ENCODE data around the gene RHO. TPM values are rescaled to one million over a fixed set of nuclear protein-coding genes. Genes with fewer than 3 reads are reported as not detected.

The RHO gene
- total RNA-seq, 2 donors from 2014 or later, result 0.23 TPM; not detected in 1

DNA sequence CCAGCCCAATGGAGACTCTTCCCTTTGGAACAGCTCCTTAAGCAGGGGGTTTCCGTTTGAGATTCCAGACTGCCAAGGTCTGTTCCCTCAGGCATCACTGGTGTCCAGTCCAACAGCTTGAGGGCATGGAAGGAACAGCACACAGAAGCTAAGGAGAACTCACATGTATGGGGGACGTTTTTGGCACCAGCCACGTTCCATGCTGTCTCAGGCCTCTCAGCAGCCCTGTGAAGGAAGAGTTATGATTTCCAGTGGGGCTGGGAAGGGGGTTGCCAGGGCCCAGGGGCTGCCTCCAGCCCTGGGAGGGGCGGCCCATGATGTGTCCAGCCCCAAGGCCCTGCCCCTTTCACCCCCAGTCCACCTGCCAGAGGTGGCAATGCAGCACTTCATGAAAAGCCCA, 7.5 kb upstream of the RHO start:
- intact Hi-C loops (cut with DNase I), result no loop called here
- 85% methylated on average over 4 of the region's 4 CpGs for WGBS
- no peak overlapping the region for H3K4me3 ChIP-seq

GRCh38 chr3:129521611-129522010, 6.8 kb upstream of the RHO start:
- TF ChIP-seq POLR2A (IDR thresholded peaks at IDR 0.05) (no peak), CTCF (IDR thresholded peaks at IDR 0.05) (no peak), POLR2AphosphoS5 (IDR thresholded peaks at IDR 0.05) (no peak)
- H3K36me3 ChIP-seq, result no peaks in the 10 kb centered on the region
- 73% methylated on average over 8 of the region's 8 CpGs for WGBS
- no peak overlapping the region for H3K27ac ChIP-seq
- no peak overlapping the region for H3K4me3 ChIP-seq
- H3K9me3 ChIP-seq, result no peaks in the 10 kb centered on the region
- H3K4me1 ChIP-seq (replicated peaks), result no peaks in the 10 kb centered on the region
- DNase-seq (ENCODE audit: low spot score), result no peak
- intact Hi-C loops (cut with DNase I), result no loop called here
- H3K27me3 ChIP-seq (replicated peaks; ENCODE audit: insufficient read depth), result no peaks in the 10 kb centered on the region

More for the DNA sequence above, 7.5 kb upstream of the RHO start:
- TF ChIP-seq POLR2A (IDR thresholded peaks at IDR 0.05) (no peak), CTCF (IDR thresholded peaks at IDR 0.05) (no peak), POLR2AphosphoS5 (IDR thresholded peaks at IDR 0.05) (no peak)
- Histone ChIP-seq H3K36me3 (no peaks in the 10 kb centered on the region), H3K4me1 (replicated peaks) (no peaks in the 10 kb centered on the region), H3K9me3 (no peaks in the 10 kb centered on the region), H3K27me3 (replicated peaks; ENCODE audit: insufficient read depth) (no peaks in the 10 kb centered on the region), H3K27ac (no peak overlapping the region)
- no peak for DNase-seq (ENCODE audit: low spot score)

- no peaks in the 10 kb centered on the region for H3K4me1 ChIP-seq (replicated peaks)
- 78% methylated on average over 5 of the region's 5 CpGs for WGBS
- H3K4me3 ChIP-seq, result no peak overlapping the region
- no peak for DNase-seq (ENCODE audit: low spot score)
- no peaks in the 10 kb centered on the region for H3K9me3 ChIP-seq
- intact Hi-C loops (cut with DNase I), result no loop called here
- no peak overlapping the region for H3K27ac ChIP-seq
- no peaks in the 10 kb centered on the region for H3K27me3 ChIP-seq (replicated peaks; ENCODE audit: insufficient read depth)
- H3K36me3 ChIP-seq, result no peaks in the 10 kb centered on the region
- TF ChIP-seq POLR2A (IDR thresholded peaks at IDR 0.05) (no peak), CTCF (IDR thresholded peaks at IDR 0.05) (no peak), POLR2AphosphoS5 (IDR thresholded peaks at IDR 0.05) (no peak)
These were observed 5.5 kb upstream of the RHO start for GRCh38 chr3:129522953-129523352.

DNA sequence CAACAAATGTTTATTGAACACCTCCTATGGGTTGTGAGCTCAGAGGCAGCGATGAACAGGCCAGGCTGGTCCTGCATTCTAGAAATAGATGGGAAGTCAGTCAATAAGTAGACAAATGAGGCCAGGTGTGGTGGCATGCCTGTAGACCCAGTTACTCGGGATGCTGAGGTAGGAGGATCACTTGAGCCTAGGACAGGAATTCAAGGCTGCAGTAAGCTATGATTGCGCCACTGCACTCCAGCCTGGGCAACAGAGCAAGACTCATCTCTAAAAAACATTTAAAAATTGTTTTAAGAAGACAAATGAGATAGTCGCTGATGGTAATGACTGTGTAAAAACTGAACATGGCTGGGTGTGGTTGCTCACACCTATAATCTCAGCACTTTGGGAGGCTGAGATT, 4.4 kb upstream of the RHO start:
- WGBS, result 88% methylated on average over 4 of the region's 4 CpGs
- no peaks in the 10 kb centered on the region for H3K36me3 ChIP-seq
- no peak overlapping the region for H3K4me3 ChIP-seq
- H3K9me3 ChIP-seq, result no peaks in the 10 kb centered on the region
- DNase-seq (ENCODE audit: low spot score), result no peak
- TF ChIP-seq POLR2AphosphoS5 (IDR thresholded peaks at IDR 0.05), result no peak
- TF ChIP-seq POLR2A (IDR thresholded peaks at IDR 0.05), result no peak
- no peak for TF ChIP-seq CTCF (IDR thresholded peaks at IDR 0.05)
- H3K4me1 ChIP-seq (replicated peaks), result no peaks in the 10 kb centered on the region
- no peaks in the 10 kb centered on the region for H3K27me3 ChIP-seq (replicated peaks; ENCODE audit: insufficient read depth)
- intact Hi-C loops (cut with DNase I), result no loop called here
- no peak overlapping the region for H3K27ac ChIP-seq

DNA sequence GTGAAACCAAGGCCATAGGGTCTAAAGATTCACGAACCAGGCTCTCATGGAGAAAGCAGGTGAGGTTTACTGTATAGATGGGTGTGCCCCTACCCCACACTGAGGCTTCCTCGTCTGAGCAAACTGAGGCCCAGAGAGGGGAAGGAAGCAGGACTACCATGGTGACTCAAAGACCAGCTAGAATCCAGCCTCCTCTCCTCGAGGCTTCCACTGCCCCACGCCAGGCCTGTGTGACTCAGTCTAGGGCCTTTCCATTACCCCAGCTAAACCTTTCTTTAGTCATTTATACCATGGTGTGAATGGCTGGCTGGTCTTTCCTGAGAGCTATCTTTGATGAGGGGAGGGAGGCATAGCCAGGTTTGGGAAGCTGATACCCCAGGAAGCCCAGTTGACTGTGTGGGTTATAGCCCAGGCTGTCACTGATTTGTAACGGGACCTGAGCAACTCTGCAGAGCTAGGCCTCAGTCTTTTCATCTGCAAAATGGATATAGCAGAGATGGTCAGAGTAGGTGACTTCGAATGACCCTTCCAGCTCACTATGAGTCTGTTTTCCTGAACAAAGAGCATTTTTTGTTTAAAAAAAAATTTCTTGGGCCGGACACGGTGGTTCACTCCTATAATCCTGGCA, 3.0 kb upstream of the RHO start:
- no peak for DNase-seq (ENCODE audit: low spot score)
- intact Hi-C loops (cut with DNase I), result no loop called here
- H3K4me1 ChIP-seq (replicated peaks), result no peaks in the 10 kb centered on the region
- TF ChIP-seq POLR2A (IDR thresholded peaks at IDR 0.05) (no peak), POLR2AphosphoS5 (IDR thresholded peaks at IDR 0.05) (no peak), CTCF (IDR thresholded peaks at IDR 0.05) (no peak)
- no peaks in the 10 kb centered on the region for H3K36me3 ChIP-seq
- no peak overlapping the region for H3K27ac ChIP-seq
- no peaks in the 10 kb centered on the region for H3K27me3 ChIP-seq (replicated peaks; ENCODE audit: insufficient read depth)
- H3K9me3 ChIP-seq, result no peaks in the 10 kb centered on the region
- H3K4me3 ChIP-seq, result no peak overlapping the region
- WGBS, result 83% methylated on average over 8 of the region's 8 CpGs

All from prostate gland (tissue), 2 donors.